Activated CD8-positive, alpha-beta memory T cell treated with anti-CD3 and anti-CD28 coated beads for 36 hours (primary cell): ENCODE results near the gene ZNF341. TPM values are rescaled to one million over a fixed set of nuclear protein-coding genes. Genes with fewer than 3 reads are reported as not detected.
"Not testable (repeated sequence)": the region's sequence is repeated elsewhere in the genome, so short reads cannot be mapped to it uniquely, and the experiment has no call there.

Experiments used
- CTCF ChIA-PET: fragments of 350-600 bp; sonication (Branson Sonifier 250); formaldehyde crosslinking; loops from one replicate; lab custom pipeline; 2021; ENCODE audit warnings: antibody characterized with exemption; lab: Charles Lee
- POLR2A ChIA-PET: fragments of 350-600 bp; sonication (Branson Sonifier 250); formaldehyde crosslinking; loops from one replicate; lab custom pipeline; 2021; ENCODE audit warnings: antibody characterized with exemption; lab: Charles Lee
- total RNA-seq, 2 experiments: library from RNA; stranded (reverse); gene quantifications; one replicate each; pipeline ENCODE4 v1.2.3, GENCODE V29; 2021

The ZNF341 gene
- total RNA-seq, 2 experiments from 2014 or later: 4.3 to 5.0 TPM

GRCh38 chr20:33751775-33752174, 20.0 kb downstream of the ZNF341 start:
- POLR2A ChIA-PET: no interaction called here
- CTCF ChIA-PET: no interaction called here

GRCh38 chr20:33753143-33753542, 21.3 kb downstream of the ZNF341 start:
- ChIA-PET CTCF (no interaction called here), POLR2A (no interaction called here)

DNA sequence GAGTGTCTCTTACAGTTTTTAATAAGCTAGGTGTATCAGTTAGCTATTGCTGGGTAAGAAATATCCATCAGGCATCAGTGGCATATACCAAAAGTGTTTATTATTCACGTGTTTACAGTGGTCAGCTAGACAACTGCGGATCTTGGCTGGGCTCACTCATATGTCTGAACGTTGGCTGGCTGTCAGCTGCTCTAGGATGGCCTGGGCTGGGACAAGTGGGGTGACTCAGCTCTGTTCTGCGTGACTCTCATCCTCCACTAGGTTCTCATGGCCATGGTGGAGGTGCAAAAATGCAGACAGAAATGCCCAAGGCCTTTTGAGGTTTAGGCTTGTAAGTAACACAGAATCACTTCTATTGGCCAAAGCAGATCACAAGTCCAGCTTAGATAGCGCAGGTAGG, 22.0 kb downstream of the ZNF341 start:
- ChIA-PET POLR2A (no interaction called here), CTCF (no interaction called here)

DNA sequence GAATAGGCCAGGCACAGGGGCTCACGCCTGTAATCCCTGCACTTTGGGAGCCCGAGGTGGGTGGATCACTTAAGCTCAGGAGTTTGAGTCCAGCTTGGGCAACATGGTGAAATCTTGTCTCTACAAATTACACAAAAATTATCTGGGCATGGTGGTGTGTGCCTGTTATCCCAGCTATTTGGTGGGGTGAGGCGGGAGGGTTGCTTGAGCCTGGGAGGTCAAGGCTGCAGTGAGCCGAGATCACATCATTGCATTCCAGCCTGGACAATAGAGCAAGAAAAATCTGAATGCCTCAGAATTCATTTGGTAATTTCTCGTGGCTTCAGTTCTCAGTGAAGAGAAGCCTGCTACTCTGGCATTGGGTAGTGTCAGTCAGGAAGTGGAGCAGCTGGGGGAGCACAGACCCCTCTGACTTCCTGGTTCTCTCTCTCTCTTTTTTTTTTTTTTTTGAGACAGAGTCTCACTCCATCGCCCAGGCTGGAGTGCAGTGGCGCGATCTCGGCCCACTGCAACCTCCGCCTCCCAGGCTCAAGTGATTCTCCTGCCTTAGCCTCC, 24.2 kb downstream of the ZNF341 start:
- POLR2A ChIA-PET: interaction anchor here (0.6 kb wide), 1 partner anchor 52 kb away, joined by 5 read pairs; no protein-coding TSS in a partner anchor
- CTCF ChIA-PET: not testable (repeated sequence)

GRCh38 chr20:33757046-33757445, 25.2 kb downstream of the ZNF341 start:
- CTCF ChIA-PET: no interaction called here
- POLR2A ChIA-PET: no interaction called here

DNA sequence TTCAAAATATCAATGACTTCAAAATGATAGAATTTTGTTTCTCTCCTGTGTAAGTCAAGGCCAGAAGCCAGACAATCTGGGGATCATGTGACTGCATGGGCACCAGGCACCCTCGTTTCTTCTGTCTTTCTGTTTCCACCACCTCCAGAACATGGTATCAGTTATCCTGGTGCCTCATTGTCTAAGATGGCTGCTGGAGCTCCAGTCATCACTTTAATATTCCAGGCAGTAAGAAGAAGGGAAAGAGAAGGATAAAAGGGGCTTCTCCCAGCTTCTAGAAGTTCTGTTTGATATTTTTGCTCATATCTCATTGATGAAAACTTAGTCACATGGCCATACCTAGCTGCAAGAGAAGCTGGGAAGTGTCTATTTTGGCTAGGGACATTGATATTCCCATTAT, 25.7 kb downstream of the ZNF341 start:
- CTCF ChIA-PET: no interaction called here
- POLR2A ChIA-PET: no interaction called here

- ChIA-PET POLR2A (no interaction called here), CTCF (no interaction called here)
Measured at GRCh38 chr20:33761698-33762250, 30.0 kb downstream of the ZNF341 start.

- CTCF ChIA-PET: no interaction called here
Measured at GRCh38 chr20:33765099-33765498, 33.3 kb downstream of the ZNF341 start.

DNA sequence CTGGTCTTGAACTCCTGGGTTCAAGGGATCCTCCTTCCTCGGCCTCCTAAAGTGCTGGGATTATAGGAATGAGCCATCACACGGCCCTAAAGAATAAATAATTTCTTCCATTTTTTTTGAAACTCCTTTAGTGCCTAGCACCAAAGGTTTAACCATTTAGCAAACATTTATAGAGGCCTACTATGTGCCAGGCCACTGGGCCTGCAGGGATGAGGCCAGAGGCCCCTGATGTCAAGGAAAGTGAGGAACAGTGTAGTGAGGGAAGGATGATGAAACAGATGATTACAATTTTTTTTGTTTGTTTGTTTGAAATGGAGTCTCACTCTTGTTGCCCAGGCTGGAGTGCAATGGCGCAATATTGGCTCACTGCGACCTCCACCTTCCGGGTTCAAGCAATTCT, 33.8 kb downstream of the ZNF341 start:
- ChIA-PET CTCF (no interaction called here), POLR2A (no interaction called here)

More at GRCh38 chr20:33765099-33765498, 33.3 kb downstream of the ZNF341 start:
- POLR2A ChIA-PET: no interaction called here

DNA sequence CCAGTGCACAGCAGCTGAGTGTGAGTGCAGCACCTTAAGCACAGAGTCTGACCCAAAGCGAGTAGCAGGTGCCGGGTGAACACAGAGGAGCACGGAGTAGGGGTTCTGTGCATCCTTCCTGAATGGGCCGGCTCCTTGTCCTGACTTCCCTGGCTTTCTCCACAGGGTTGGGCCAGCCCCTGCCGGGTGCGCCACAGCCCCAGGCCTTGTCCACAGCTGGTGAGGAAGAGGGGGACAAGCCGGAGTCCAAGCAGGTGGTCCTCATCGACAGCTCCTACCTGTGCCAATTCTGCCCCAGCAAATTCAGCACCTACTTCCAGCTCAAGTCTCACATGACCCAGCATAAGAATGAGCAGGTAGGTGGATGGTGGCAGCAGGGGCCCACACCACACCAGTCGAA, 34.9 kb downstream of the ZNF341 start:
- CTCF ChIA-PET: no interaction called here
- POLR2A ChIA-PET: no interaction called here

DNA sequence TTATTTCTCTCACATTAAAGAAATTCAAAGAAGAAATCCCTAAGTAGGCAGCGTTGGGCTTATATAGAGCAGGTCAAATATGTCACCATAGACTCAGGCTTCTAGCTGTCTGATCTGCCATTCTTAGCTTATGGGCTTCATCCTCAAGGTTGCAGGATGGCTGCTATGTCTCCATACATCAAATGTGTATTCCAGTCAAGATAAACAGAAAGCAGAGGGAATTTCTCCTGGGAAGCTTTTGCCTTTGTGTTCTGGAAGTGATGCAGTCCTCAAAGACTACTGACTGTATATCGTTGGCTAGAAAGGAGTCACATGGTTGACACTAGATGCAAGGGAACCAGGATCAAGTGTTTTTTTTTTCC, 36.0 kb downstream of the ZNF341 start:
- ChIA-PET POLR2A (no interaction called here), CTCF (no interaction called here)

DNA sequence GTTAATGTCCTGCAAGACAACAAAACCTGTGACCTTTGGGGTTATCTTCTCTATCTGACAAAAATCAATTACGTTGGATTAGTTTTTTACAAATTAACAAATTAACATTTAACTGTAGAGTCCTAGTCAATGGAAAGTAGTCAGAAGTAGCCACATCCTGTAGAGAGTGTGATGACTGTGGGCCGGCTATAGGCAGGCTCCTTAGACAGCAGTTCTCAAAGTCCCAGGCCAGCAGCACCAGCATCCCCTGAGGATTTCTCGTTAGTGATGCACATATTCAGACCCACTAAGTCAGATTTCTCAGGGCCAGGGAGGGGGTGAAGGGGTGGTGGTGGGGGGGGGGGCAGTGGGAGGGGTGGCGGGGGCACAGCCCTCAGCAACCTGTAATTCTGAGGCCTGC, 37.2 kb downstream of the ZNF341 start:
- POLR2A ChIA-PET: no interaction called here
- CTCF ChIA-PET: no interaction called here

GRCh38 chr20:33770005-33770404, 38.2 kb downstream of the ZNF341 start:
- POLR2A ChIA-PET: no interaction called here
- CTCF ChIA-PET: no interaction called here

GRCh38 chr20:33771938-33772337, 40.1 kb downstream of the ZNF341 start:
- CTCF ChIA-PET: no interaction called here
- POLR2A ChIA-PET: no interaction called here

GRCh38 chr20:33772439-33772838, 40.6 kb downstream of the ZNF341 start:
- ChIA-PET POLR2A (no interaction called here), CTCF (no interaction called here)

GRCh38 chr20:33773412-33774089, 41.8 kb downstream of the ZNF341 start:
- ChIA-PET CTCF (no interaction called here), POLR2A (interaction anchor here (0.6 kb wide), 2 partner anchors 141 to 283 kb away, joined by 3 to 5 read pairs; no protein-coding TSS in a partner anchor)

GRCh38 chr20:33777816-33778215, 46.0 kb downstream of the ZNF341 start:
- POLR2A ChIA-PET: no interaction called here

DNA sequence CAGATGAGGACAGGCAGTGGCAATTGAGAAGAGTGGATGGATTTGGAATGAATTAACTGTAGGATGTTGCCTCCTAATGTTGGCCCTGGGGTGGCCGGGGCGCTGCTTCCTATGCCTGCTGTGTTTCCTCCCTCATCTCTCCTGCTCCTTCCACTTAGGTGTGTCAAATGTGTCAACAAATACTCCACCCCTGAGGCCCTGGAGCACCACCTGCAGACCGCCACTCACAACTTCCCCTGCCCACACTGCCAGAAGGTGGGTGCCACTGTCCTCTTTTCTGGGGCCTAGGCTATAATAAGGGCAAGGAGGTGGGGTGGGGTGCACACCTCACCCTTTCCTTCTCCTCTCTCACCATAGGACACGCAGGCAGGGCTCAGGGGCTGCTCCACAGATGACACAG, 49.3 kb downstream of the ZNF341 start:
- CTCF ChIA-PET: no interaction called here
- POLR2A ChIA-PET: no interaction called here

More at GRCh38 chr20:33777816-33778215, 46.0 kb downstream of the ZNF341 start:
- CTCF ChIA-PET: interaction anchor here (0.5 to 0.7 kb wide), 2 partner anchors 86 to 407 kb away, joined by 3 to 4 read pairs; no protein-coding TSS in a partner anchor

- CTCF ChIA-PET: interaction anchor here (0.6 kb wide), 1 partner anchor 26 kb away, joined by 4 read pairs; no protein-coding TSS in a partner anchor
Measured at GRCh38 chr20:33781945-33782344, 50.1 kb downstream of the ZNF341 start.

GRCh38 chr20:33783256-33783655, 51.5 kb downstream of the ZNF341 start:
- ChIA-PET POLR2A (no interaction called here), CTCF (interaction anchor here (1.1 kb wide), 1 partner anchor 9 kb away, joined by 3 read pairs; no protein-coding TSS in a partner anchor)

More at GRCh38 chr20:33781945-33782344, 50.1 kb downstream of the ZNF341 start:
- POLR2A ChIA-PET: no interaction called here

DNA sequence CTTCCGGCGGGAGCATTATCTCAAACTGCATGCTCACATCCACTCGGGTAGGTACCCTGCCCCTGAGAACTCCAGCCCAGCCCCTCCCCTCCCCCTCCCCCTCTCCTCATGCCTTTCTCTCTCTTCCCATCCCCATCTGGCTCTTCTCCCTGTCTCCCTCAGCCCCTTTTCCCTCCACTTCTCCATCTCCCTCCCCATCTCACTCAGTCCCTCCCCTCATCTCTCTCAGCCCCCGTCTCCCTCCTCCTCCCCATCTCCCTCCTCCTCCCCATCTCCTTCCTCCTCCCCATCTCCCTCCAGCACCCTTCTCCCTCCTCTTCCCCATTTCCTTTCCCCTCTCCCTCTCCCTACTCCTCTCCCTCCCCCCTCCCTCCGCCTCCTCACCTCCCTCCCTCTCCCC, 52.0 kb downstream of the ZNF341 start:
- CTCF ChIA-PET: interaction anchor here (1.1 kb wide), 1 partner anchor 9 kb away, joined by 3 read pairs; no protein-coding TSS in a partner anchor
- POLR2A ChIA-PET: no interaction called here
